ENCODE results near the gene CELF5.

- no peak for TF ChIP-seq CTCF (IDR thresholded peaks at IDR 0.05 in 2 of 3, conservative IDR thresholded peaks at IDR 0.05 in 1 of 3; ENCODE audit: borderline replicate concordance in 1 of 3, insufficient read depth in 1 of 3, low read depth in 2 of 3, low read length in 2 of 3)
- TF ChIP-seq TCF7L2 (IDR thresholded peaks at IDR 0.05; ENCODE audit: borderline replicate concordance, extremely low read depth, insufficient read depth, insufficient read length): no peak
- TF ChIP-seq MAX (IDR thresholded peaks at IDR 0.05): no peak
- TF ChIP-seq JUND (IDR thresholded peaks at IDR 0.05): no peak
- TF ChIP-seq CEBPB (IDR thresholded peaks at IDR 0.05; ENCODE audit: low read depth): no peak
- TF ChIP-seq POLR2AphosphoS5 (IDR thresholded peaks at IDR 0.05; ENCODE audit: low read depth, low read length): no peak
- no peak for TF ChIP-seq EZH2 (IDR thresholded peaks at IDR 0.05)
- TF ChIP-seq POLR2A (IDR thresholded peaks at IDR 0.05; ENCODE audit: borderline replicate concordance, extremely low read depth, insufficient read depth, insufficient read length): no peak
- TF ChIP-seq RAD21 (IDR thresholded peaks at IDR 0.05; ENCODE audit: low read depth): no peak
- TF ChIP-seq, protein P1, sequence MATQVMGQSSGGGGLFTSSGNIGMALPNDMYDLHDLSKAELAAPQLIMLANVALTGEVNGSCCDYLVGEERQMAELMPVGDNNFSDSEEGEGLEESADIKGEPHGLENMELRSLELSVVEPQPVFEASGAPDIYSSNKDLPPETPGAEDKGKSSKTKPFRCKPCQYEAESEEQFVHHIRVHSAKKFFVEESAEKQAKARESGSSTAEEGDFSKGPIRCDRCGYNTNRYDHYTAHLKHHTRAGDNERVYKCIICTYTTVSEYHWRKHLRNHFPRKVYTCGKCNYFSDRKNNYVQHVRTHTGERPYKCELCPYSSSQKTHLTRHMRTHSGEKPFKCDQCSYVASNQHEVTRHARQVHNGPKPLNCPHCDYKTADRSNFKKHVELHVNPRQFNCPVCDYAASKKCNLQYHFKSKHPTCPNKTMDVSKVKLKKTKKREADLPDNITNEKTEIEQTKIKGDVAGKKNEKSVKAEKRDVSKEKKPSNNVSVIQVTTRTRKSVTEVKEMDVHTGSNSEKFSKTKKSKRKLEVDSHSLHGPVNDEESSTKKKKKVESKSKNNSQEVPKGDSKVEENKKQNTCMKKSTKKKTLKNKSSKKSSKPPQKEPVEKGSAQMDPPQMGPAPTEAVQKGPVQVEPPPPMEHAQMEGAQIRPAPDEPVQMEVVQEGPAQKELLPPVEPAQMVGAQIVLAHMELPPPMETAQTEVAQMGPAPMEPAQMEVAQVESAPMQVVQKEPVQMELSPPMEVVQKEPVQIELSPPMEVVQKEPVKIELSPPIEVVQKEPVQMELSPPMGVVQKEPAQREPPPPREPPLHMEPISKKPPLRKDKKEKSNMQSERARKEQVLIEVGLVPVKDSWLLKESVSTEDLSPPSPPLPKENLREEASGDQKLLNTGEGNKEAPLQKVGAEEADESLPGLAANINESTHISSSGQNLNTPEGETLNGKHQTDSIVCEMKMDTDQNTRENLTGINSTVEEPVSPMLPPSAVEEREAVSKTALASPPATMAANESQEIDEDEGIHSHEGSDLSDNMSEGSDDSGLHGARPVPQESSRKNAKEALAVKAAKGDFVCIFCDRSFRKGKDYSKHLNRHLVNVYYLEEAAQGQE (IDR thresholded peaks at IDR 0.05; ENCODE audit: low read depth): no peak
Measured at GRCh38 chr19:3216874-3217273, 7.6 kb upstream of the CELF5 start.

All from HCT116 (cell line).